HG03039 (cell line): Measurements from ENCODE around the gene IPCEF1.
A peak's percentile ranks its signal among the peaks of the same experiment; 100 is the strongest.

ENCODE experiments used
- ATAC-seq: cut with Tn5 transposase; IDR thresholded peaks from one replicate; pipeline ENCODE4 v1.9.1; 2021; ENCODE audit warnings: mild to moderate bottlenecking, moderate library complexity; ENCODE audit not compliant: unreplicated experiment

Gene IPCEF1

GRCh38 chr6:154297721-154298120, 58.9 kb downstream of the IPCEF1 start:
- ATAC-seq = no peak

- no peak for ATAC-seq
These were observed 59.4 kb downstream of the IPCEF1 start for GRCh38 chr6:154297210-154297609.

GRCh38 chr6:154295733-154296132, 60.9 kb downstream of the IPCEF1 start:
- no peak for ATAC-seq

GRCh38 chr6:154292855-154293519, 63.6 kb downstream of the IPCEF1 start:
- no peak for ATAC-seq

GRCh38 chr6:154292066-154292465, 64.5 kb downstream of the IPCEF1 start:
- no peak for ATAC-seq

GRCh38 chr6:154289818-154290508, 66.6 kb downstream of the IPCEF1 start:
- ATAC-seq = no peak

GRCh38 chr6:154285826-154286225, 70.8 kb downstream of the IPCEF1 start:
- no peak for ATAC-seq

GRCh38 chr6:154284313-154284853, 72.2 kb downstream of the IPCEF1 start:
- no peak for ATAC-seq

GRCh38 chr6:154280521-154280920, 76.1 kb downstream of the IPCEF1 start:
- ATAC-seq = no peak

- no peak for ATAC-seq
These were observed 79.0 kb downstream of the IPCEF1 start for GRCh38 chr6:154277629-154278017.

- no peak for ATAC-seq
These were observed 79.6 kb downstream of the IPCEF1 start for GRCh38 chr6:154276810-154277628.

- no peak for ATAC-seq
These were observed 82.4 kb downstream of the IPCEF1 start for GRCh38 chr6:154274168-154274567.

- ATAC-seq = no peak
These were observed 88.1 kb downstream of the IPCEF1 start for GRCh38 chr6:154268486-154268885.

GRCh38 chr6:154267508-154268106, 89.0 kb downstream of the IPCEF1 start:
- no peak for ATAC-seq

- ATAC-seq = no peak
These were observed 90.0 kb downstream of the IPCEF1 start for GRCh38 chr6:154266560-154267099.

GRCh38 chr6:154261688-154262397, 94.8 kb downstream of the IPCEF1 start:
- ATAC-seq = no peak

- peak; percentile 78 for ATAC-seq
These were observed 98.4 kb downstream of the IPCEF1 start for GRCh38 chr6:154258064-154258757.

- no peak for ATAC-seq
These were observed 99.5 kb downstream of the IPCEF1 start for GRCh38 chr6:154257067-154257466.

- ATAC-seq = no peak
These were observed 103.9 kb downstream of the IPCEF1 start for GRCh38 chr6:154252678-154253077.

GRCh38 chr6:154251116-154251515, 105.5 kb downstream of the IPCEF1 start:
- ATAC-seq = no peak
